Ovary (tissue), 9 donors: Measurements from ENCODE around the gene PRKG2. TPM values are rescaled to one million over a fixed set of nuclear protein-coding genes. Genes with fewer than 3 reads are reported as not detected.

ENCODE experiments used
- DNase-seq, 5 donors: peaks; one replicate each; pipeline ENCODE4 v3.0.0-alpha.2; 2019 to 2020
- H3K27ac ChIP-seq, 2 donors: fragments of 200-600 bp; one replicate each; pipeline versions ENCODE4 v1.5.1 to v1.8.0; 2019 to 2022
- H3K27me3 ChIP-seq: fragments of 200-600 bp; one replicate; pipeline ENCODE4 v1.8.0; 2022
- H3K36me3 ChIP-seq: fragments of 200-600 bp; sonication (generic); one replicate; pipeline ENCODE4 v1.5.1; 2019
- H3K4me1 ChIP-seq: one replicate; pipeline ENCODE4 v1.8.1; 2013; ENCODE audit warnings: mild to moderate bottlenecking, moderate library complexity; ENCODE audit not compliant: insufficient read depth
- H3K4me3 ChIP-seq: fragments of 200-600 bp; sonication (generic); one replicate; pipeline ENCODE4 v1.5.1; 2017
- H3K9me3 ChIP-seq, 2 donors: fragments of 200-600 bp in 1 of 2; sonication (generic) in 1 of 2; one replicate each; pipeline versions ENCODE4 v1.5.1 to v1.8.1; 2013 to 2019; ENCODE audit warnings: mild to moderate bottlenecking in 1 of 2, moderate library complexity in 1 of 2
- EP300 ChIP-seq: sonication (generic); formaldehyde crosslinking; IDR thresholded peaks from one replicate; pipeline ENCODE4 v1.6.1; 2017; ENCODE audit warnings: antibody characterized with exemption
- POLR2A ChIP-seq: fragments of 450-650 bp; IDR thresholded peaks from one replicate; pipeline ENCODE4 v1.6.1; 2017; ENCODE audit warnings: antibody characterized with exemption, mild to moderate bottlenecking, moderate library complexity
- WGBS, 3 donors: extraction: QIAGEN DNeasy Blood & Tissue Kit in 1 of 3; methylation state at CpG; one replicate each; pipeline versions ENCODE4 v1.1.5 to v1.1.7; 2013 to 2017; 5-methylcytosine and 5-hydroxymethylcytosine counted together
- intact Hi-C, 4 donors: fragments of 100-400 bp; cut with DNase I; formaldehyde crosslinking; loops; one replicate each; pipeline versions ENCODE4 v1.11.0 to v1.15.1; 2022 to 2023
- polyA plus RNA-seq, 2 donors: library from polyadenylated mRNA; stranded (reverse); fragments of 200-250 nt in 1 of 2; fragments of 350-450 nt in 1 of 2; fragmentation: Illumina TruSeq in 1 of 2; extraction: RNeasy Lipid Tissue Mini Kit (QIAGEN cat#74804) in 1 of 2; gene quantifications; one replicate each; pipeline ENCODE4 v1.2.3, GENCODE V29; 2013 to 2014
- total RNA-seq, 7 donors: library from RNA; depleted of rRNA in 2 of 7; stranded (reverse); fragments of >200 nt in 2 of 7; fragmentation: NEBNext Ultra II Directional in 3 of 7; extraction: Animal tissue kit (Norgen Biotek cat#: 25700) in 3 of 7; gene quantifications; one replicate each; pipeline versions ENCODE4 v1.1.0 to v1.2.4, GENCODE V29; 2016 to 2023
- TF ChIP-seq, protein P1 (sequence below), 3 donors: fragments of 450-650 bp in 2 of 3; fragments of 200-600 bp in 1 of 3; IDR thresholded peaks; one replicate each; pipeline versions ENCODE4 v1.5.1 to v1.8.0; 2016 to 2022; ENCODE audit warnings: antibody characterized with exemption in 3 of 3, mild to moderate bottlenecking in 1 of 3
- donor health status: DM: no; HTN: no; CAD: no; lungs with moderate emphysema.
- donor health status: DM: no; HTN: no; CAD: no.
- donor health status: Bipolar disorder and iron deficiency.
- donor health status: DM: yes; HTN: yes; CAD: no.
- donor health status: DM: no; HTN: no; CAD: no.
- donor health status: DM: yes; HTN: yes; CAD: no.

PRKG2 gene
- total and polyA plus RNA-seq, 9 donors = 0.08 to 0.60 (median 0.16) TPM; not detected in 3

DNA sequence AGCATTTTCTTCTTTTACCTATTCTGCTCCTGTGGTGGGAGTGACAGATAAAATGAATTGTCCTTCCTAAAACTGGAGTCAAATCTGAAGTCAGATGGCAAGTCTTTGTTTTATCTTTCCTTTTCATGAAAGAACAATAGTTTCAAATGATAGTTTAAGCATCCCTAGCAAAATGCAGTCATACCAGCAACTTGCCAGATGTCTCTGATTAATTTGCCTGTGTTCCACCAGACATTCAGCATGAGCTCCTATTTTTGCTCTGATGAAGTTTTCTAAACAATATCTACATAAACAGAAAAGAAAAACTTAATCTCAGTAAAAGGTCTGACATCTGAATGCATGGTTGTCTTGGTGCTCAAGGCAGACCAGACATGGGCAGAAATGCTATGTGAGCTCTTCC lies 15.2 kb downstream of the PRKG2 start:
- Histone ChIP-seq H3K4me3 (no peak overlapping the region), H3K27me3 (no peaks in the 10 kb centered on the region), H3K9me3 (no peaks in the 10 kb centered on the region), H3K36me3 (no peaks in the 10 kb centered on the region), H3K27ac (no peak overlapping the region), H3K4me1 (no peaks in the 10 kb centered on the region)
- DNase-seq = no peak
- TF ChIP-seq, protein P1, sequence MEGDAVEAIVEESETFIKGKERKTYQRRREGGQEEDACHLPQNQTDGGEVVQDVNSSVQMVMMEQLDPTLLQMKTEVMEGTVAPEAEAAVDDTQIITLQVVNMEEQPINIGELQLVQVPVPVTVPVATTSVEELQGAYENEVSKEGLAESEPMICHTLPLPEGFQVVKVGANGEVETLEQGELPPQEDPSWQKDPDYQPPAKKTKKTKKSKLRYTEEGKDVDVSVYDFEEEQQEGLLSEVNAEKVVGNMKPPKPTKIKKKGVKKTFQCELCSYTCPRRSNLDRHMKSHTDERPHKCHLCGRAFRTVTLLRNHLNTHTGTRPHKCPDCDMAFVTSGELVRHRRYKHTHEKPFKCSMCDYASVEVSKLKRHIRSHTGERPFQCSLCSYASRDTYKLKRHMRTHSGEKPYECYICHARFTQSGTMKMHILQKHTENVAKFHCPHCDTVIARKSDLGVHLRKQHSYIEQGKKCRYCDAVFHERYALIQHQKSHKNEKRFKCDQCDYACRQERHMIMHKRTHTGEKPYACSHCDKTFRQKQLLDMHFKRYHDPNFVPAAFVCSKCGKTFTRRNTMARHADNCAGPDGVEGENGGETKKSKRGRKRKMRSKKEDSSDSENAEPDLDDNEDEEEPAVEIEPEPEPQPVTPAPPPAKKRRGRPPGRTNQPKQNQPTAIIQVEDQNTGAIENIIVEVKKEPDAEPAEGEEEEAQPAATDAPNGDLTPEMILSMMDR (IDR thresholded peaks at IDR 0.05) = no peak
- TF ChIP-seq EP300 (no peak), POLR2A (no peak)
- intact Hi-C loops = no loop called here

DNA sequence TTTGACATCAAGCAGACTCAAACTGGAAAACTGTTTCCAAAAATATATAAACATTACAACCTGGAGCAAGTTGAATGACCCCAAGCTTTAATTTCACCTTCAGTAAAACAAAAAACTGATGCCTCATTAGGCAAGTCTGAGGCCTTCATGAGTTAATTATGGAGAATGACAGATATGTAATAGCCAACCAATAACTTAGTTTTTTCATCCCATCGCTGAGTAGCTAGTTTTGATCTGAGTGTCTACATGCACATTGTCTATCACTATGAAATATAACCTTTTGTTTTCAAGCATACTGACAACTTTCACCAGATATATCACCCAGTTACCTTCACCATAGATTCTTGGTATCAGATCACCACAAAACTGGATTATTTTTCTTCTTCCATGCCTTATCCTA lies 16.4 kb downstream of the PRKG2 start:
- H3K36me3 ChIP-seq = no peaks in the 10 kb centered on the region
- intact Hi-C loops = no loop called here
- TF ChIP-seq, protein P1 (IDR thresholded peaks at IDR 0.05) = no peak
- TF ChIP-seq EP300 (no peak), POLR2A (no peak)
- H3K9me3 ChIP-seq = no peaks in the 10 kb centered on the region
- DNase-seq = no peak
- H3K4me3 ChIP-seq = no peak overlapping the region
- 79 to 91% (median 87%) methylated on average over 1 of the region's 1 CpG for WGBS, 3 donors
- H3K4me1 ChIP-seq = no peaks in the 10 kb centered on the region
- no peak overlapping the region for H3K27ac ChIP-seq
- no peaks in the 10 kb centered on the region for H3K27me3 ChIP-seq

DNA sequence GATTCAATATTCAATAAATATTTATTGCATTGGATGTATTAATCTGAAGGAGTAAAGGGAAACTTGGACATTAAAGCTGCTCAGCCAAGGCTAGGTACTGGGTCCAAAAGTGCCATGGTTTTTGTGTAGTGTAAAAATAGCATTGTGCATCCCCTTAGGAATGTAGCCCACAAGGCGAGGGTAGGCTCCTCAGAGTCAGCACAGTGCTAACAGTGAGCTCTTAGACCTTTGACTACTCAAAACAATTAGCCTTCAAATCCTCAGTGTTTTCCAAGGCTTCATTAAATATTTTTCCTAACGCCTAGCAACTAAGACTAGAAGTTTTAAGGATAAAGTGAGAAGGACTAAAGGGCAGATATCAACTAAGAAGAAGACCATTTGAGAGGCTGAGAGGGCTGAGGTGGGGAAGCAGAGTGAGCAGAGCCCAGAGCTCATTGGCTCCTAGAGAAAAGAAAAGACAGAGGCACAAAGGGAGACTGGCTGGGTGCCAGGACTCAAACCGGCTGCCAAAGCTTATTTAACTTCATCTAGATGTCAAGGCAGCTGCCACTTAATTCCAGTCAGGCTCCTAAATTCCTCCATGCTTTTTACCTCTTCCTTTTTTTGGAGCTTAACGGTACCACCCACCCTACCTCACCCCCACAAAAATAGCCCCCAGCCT lies 17.0 kb downstream of the PRKG2 start:
- TF ChIP-seq EP300 (no peak), POLR2A (no peak)
- TF ChIP-seq, protein P1 (IDR thresholded peaks at IDR 0.05) = no peak
- Histone ChIP-seq H3K4me1 (no peaks in the 10 kb centered on the region), H3K4me3 (no peak overlapping the region), H3K36me3 (no peaks in the 10 kb centered on the region), H3K9me3 (no peaks in the 10 kb centered on the region), H3K27ac (no peak overlapping the region), H3K27me3 (no peaks in the 10 kb centered on the region)
- no peak for DNase-seq
- WGBS, 3 donors = 30 to 46% (median 34%) methylated on average over 4 of the region's 4 CpGs
- intact Hi-C loops = no loop called here

DNA sequence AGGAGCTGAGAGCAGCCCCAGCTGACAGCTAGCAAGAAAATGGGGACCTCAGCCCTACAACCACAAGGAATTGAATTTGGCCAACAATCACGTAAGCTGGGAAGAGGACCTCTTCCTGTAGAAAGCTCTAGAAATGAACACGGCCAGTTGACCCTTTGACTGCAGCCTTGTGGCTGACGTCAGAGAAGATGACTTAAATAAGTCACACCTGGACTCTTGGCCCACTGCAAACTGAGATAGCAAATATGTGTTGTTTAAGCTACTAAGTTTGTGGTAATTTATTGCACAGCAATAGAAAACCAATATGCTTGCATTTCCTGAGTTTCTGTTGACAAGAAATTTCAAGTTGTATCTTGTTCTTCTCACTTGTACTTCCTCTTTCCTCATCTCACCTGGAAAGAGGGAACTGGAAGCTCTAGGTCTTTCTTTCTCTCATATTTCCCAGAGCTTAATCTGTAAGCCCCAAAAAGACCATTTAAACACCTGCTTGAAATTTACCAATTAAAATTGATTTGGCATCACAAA lies 18.8 kb downstream of the PRKG2 start:
- WGBS, 3 donors = 22 to 41% (median 28%) methylated on average over 3 of the region's 3 CpGs
- intact Hi-C loops = no loop called here
- Histone ChIP-seq H3K27ac (no peak overlapping the region), H3K4me1 (no peaks in the 10 kb centered on the region), H3K27me3 (no peaks in the 10 kb centered on the region), H3K4me3 (no peak overlapping the region), H3K9me3 (no peaks in the 10 kb centered on the region), H3K36me3 (no peaks in the 10 kb centered on the region)
- no peak for DNase-seq
- TF ChIP-seq POLR2A (no peak), EP300 (no peak)
- TF ChIP-seq, protein P1 (IDR thresholded peaks at IDR 0.05) = no peak
